Mammary epithelial cell (primary cell): ENCODE data around the gene EXOC4.

Source experiments
- CTCF ChIP-seq, 2 donors: IDR thresholded peaks in 1 of 2; conservative IDR thresholded peaks in 1 of 2; 2 replicates each; pipeline ENCODE4 v1.5.1; 2011 to 2012; ENCODE audit warnings: inconsistent platforms in 2 of 2, low read length in 2 of 2, mild to moderate bottlenecking in 2 of 2, control low read depth in 1 of 2, low read depth in 1 of 2; ENCODE audit not compliant: insufficient read depth in 1 of 2; ENCODE audit errors: extremely low read depth in 1 of 2
- EZH2 ChIP-seq: IDR thresholded peaks from 2 replicates; pipeline ENCODE4 v1.6.1; 2012; ENCODE audit warnings: low read length, inconsistent platforms, borderline replicate concordance

GRCh38 chr7:133376514-133376913, 123.6 kb downstream of the EXOC4 start:
- TF ChIP-seq EZH2, result no peak
- TF ChIP-seq CTCF (conservative IDR thresholded peaks at IDR 0.05 in 1 of 2, IDR thresholded peaks at IDR 0.05 in 1 of 2; ENCODE audit: extremely low read depth in 1 of 2, insufficient read depth in 1 of 2, low read depth in 1 of 2, low read length in 2 of 2), result no peak
